Fibroblast of skin of right quadriceps (primary cell): ENCODE measurements around the gene LPCAT3.

Experiments
- DNase-seq: peaks from one replicate; pipeline ENCODE4 v3.0.0-alpha.2; 2013

LPCAT3 gene

GRCh38 chr12:6962285-6963015 is 55.8 kb downstream of the LPCAT3 start:
- no peak for DNase-seq

GRCh38 chr12:6961695-6962284 is 56.5 kb downstream of the LPCAT3 start:
- peak; percentile 86 for DNase-seq

DNA sequence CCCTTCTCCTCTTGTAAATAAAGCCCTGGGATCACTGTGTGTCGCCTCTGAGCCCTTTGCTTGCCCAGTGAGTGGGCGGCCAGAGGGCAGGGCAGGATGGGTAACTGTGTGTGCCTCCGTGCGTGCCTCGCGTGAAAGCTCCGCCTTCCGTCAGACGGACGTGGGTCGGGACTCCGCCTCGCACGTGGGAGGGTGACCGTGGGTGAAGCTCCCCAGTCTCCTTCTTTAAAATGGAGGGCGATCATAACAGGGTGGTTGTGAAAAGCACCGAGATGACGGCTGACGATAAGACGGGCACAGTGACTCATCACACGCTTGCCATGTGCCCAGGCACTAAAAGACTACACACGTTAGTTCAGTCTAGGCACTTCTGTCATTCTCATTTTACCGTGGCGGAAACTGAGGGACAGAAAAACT is 57.0 kb downstream of the LPCAT3 start:
- no peak for DNase-seq

- DNase-seq, result peak; percentile 28
Measured at GRCh38 chr12:6960593-6961277, 57.5 kb downstream of the LPCAT3 start.

GRCh38 chr12:6959805-6960592 is 58.3 kb downstream of the LPCAT3 start:
- DNase-seq, result no peak

- no peak for DNase-seq
Measured at GRCh38 chr12:6959058-6959804, 59.0 kb downstream of the LPCAT3 start.

GRCh38 chr12:6958609-6959057 is 59.6 kb downstream of the LPCAT3 start:
- no peak for DNase-seq

DNA sequence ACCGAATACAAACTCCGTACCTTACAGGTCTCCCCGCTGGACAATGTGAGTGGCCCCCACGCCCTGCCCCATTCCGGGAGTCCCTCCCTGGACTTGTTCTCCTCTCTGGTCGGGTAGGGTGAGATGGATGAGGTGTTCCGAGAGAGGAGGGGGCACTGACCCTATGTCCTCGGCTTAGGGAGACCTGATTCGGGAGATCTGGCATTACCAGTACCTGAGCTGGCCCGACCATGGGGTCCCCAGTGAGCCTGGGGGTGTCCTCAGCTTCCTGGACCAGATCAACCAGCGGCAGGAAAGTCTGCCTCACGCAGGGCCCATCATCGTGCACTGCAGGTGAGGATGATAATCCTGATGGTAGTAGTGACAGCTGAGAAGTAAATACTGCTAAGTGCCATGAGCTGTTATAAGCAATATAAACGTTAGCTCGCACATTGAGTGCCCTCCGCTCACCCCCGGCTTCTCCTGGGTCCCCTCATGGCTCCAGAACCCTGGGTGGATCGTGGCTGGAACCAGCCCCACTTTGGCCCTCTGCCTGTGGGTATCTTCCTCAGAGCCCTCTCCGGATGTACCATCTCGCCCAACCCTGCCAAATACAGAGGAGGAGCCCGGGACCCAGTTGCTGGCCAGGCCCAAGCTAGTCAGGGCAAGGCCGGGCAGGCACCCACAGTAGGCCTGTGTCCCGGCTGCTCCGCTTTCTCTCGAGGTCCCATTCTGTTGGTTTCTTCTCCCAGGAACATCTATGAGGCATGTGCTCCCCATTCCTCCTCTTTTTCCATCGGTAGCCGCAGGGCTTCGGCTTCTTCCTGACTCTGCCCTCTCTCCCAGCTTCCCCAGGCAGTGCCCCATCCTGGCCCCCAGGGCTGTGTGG is 60.3 kb downstream of the LPCAT3 start:
- no peak for DNase-seq

DNA sequence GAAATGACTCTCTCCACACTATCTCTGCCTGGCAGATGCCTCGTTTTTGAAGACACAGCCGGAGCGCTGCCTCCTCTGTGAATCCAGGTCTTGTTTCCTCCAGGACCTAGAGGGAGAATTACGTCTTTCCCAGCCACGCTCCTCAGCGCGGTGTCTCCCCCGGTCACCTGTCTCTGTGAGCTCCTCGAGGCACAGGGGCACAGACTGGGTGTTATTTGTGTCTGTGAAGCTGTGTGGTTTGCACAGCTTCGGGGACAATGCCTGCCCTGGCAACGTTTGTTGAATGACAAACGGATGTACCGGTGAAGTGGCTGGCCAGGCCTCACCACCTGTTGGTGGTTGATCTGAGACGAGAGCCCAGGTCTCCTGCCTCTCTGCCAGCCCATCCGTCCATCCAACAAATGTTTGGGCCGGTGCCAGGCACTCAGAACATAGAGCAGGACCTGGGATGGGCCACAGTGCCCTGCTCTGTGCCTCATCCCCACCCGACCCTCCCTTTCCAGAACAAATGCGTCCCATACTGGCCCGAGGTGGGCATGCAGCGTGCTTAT is 61.0 kb downstream of the LPCAT3 start:
- no peak for DNase-seq

DNA sequence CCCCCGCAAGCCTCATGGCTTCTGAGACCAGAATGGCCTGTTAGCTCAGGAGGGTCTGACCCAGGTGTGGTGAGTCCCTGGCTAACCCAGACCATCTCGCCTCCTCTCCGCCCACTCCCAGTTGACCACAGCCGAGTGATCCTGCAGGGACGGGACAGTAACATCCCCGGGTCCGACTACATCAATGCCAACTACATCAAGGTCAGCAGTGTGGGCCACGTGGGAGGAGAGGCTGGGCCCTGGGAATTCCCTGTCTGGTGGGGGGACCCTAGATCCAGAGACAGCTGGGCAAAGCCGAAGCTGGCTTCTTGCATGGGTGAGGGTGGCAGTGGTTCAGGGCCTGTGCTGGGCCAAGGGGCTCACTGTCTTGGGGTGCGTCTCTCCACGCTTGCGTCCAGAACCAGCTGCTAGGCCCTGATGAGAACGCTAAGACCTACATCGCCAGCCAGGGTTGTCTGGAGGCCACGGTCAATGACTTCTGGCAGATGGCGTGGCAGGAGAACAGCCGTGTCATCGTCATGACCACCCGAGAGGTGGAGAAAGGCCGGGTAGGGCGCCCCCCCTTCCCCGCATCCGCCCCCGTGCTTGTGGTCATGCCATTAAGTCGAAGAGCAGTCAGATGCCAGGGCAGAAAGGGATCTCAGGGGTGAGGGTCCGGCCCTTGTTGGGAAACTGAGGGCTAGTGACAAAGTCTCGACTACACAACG is 62.1 kb downstream of the LPCAT3 start:
- no peak for DNase-seq

GRCh38 chr12:6955108-6956020 is 62.9 kb downstream of the LPCAT3 start:
- DNase-seq, result no peak

DNA sequence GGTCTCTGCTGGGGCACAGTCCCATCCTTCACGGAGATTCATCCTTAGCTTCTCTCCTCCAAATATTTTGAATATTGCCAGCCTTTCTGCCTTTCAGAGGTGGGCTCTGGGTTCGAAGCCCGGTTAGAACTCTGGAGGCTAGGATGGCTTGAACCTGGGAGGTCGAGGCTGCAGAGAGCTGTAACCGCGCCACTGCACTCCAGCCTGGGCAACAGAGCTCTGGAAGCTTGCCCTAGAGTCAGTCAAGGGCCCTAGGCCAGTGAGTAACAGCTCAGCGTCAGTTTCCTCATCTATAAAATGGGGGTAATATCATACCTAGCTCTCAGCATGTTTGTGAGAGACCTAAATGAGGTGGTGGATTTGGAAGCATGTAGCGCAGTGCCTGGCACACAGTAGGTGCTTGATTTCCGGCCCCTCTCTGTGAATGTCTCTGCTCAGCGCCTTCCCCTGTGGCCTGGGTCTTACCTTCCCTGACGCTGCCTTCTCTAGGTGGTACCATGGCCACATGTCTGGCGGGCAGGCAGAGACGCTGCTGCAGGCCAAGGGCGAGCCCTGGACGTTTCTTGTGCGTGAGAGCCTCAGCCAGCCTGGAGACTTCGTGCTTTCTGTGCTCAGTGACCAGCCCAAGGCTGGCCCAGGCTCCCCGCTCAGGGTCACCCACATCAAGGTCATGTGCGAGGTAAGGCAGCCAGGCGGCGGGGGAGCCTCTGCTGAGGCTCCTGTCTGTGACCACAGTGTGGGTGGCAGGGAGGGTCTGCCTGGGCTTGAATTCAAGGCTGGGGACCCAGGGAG is 63.8 kb downstream of the LPCAT3 start:
- no peak for DNase-seq

DNA sequence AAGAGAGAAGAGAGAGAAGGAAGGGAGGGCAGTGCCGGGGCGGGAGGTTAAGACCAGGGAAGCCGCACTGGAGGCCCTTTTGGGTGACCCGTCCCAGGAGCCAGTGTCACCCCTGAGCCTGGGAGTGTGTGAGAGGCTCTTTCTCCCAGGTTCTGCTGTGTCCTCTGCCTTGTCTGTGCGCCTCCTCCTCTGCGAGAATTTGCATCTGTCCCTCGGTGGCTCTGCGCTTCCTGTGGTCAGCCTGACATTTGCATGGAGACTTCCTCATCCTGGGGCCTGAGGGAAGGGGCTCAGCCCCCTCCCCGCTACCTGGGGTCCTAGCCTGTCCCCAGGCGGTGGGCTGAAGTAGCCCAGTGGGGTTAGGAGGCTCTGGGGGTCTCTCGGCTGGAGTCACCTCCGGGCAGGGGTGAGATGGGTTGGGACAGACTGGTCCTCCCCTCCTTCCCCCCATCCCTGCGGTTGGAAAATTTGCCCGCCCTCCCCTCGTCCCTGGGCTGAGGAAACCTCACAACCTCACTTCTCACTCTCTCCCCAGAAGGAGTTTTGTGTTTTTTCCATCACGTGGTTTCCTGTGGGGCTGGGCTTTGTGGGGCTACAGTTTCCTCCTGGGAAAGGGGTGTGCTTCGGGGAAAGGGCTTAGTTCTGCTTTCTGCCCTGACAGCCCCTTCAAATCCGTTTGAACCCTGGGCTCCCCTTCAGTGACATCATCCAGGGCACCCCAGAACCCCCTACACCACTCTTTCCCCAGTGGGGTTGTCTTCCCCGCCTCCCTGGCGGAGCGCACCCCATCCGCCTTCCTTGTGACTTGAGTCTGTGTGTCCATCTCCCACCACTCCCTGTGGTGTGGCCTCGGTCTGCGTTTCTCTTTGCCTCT is 64.6 kb downstream of the LPCAT3 start:
- DNase-seq, result peak; percentile 75

DNA sequence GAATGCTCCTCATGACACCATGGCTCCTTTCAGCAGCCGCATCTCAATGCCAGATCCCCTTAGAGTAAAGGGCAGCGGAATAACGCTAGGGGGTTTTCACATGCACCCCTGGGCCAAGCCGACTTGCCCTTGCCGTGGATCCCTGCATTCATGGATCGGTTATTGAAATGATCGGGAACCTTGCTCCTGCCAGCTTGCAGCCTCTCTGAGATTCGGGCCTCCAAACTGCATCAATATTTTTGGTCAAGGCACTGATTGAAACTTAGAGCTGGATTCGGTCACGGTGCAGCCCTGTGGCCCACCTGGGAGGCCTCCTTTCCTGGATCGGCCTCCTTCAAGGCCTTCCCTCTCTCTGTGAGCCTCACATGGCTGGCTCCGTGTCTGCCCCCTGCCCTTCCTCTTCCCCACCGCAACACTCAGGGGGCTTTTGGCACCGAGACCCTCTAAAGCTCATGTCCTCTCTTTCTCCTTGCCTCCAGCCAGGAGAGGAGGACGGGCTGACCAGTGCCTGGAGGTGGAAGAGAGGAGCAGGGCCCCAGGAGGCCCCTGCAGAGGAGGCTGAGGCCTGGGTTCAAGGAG is 65.3 kb downstream of the LPCAT3 start:
- DNase-seq, result no peak

DNA sequence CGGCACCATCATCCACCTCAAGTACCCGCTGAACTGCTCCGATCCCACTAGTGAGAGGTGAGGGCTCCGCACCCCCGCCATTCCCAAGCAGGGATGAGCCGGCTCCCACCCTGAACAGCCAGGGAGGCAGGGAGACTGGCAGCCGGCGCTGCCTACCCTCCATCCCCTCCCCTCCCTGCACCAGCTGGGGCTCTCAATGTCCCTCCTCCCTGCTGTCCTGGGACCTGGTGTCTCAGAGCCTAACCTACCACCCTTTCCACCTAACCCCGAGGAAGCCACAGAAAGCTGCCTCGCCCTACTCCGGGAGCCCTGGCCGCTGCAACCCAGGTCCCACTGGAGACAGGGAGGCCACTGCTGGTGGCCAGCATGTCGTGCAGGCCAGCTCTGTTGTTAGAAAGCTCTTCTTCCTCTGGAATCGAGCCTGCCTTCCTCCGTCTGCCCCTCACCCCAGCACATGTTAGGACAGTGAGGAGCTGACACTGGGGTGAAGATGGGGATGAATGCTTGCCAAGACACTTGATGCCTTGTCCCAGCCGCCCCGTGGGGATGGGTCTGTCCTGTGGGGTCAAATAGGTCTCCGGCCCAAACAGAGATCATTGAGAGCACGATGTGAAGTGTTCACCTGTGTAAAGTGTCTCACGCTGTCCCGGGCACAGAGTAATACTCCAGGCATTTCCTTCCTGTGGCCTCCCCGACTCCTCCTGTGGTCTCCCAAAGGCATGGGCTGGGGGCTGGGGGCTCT is 66.0 kb downstream of the LPCAT3 start:
- no peak for DNase-seq

GRCh38 chr12:6951551-6952120 is 66.6 kb downstream of the LPCAT3 start:
- DNase-seq, result no peak
